ENCODE data around the gene PTPRT.

The PTPRT gene

GRCh38 chr20:42604998-42605956 is 584.4 kb downstream of the PTPRT start:
- no peak for DNase-seq

- no peak for DNase-seq
These were observed 586.1 kb downstream of the PTPRT start for GRCh38 chr20:42603655-42604054.

GRCh38 chr20:42598581-42598980 is 591.1 kb downstream of the PTPRT start:
- no peak for DNase-seq

GRCh38 chr20:42595625-42596024 is 594.1 kb downstream of the PTPRT start:
- no peak for DNase-seq

- no peak for DNase-seq
These were observed 595.0 kb downstream of the PTPRT start for GRCh38 chr20:42594659-42595058.

- DNase-seq: no peak
These were observed 595.7 kb downstream of the PTPRT start for GRCh38 chr20:42594011-42594410.

- DNase-seq: no peak
These were observed 599.6 kb downstream of the PTPRT start for GRCh38 chr20:42589976-42590639.

- DNase-seq: no peak
These were observed 600.9 kb downstream of the PTPRT start for GRCh38 chr20:42588847-42589246.

GRCh38 chr20:42587427-42587826 is 602.3 kb downstream of the PTPRT start:
- no peak for DNase-seq

GRCh38 chr20:42581311-42581710 is 608.4 kb downstream of the PTPRT start:
- DNase-seq: no peak

- no peak for DNase-seq
These were observed 613.5 kb downstream of the PTPRT start for GRCh38 chr20:42576167-42576566.

- no peak for DNase-seq
These were observed 617.2 kb downstream of the PTPRT start for GRCh38 chr20:42572320-42573016.

- no peak for DNase-seq
These were observed 622.3 kb downstream of the PTPRT start for GRCh38 chr20:42567409-42567808.

GRCh38 chr20:42565235-42565995 is 624.3 kb downstream of the PTPRT start:
- DNase-seq: no peak

GRCh38 chr20:42559665-42560064 is 630.0 kb downstream of the PTPRT start:
- DNase-seq: no peak

- DNase-seq: no peak
These were observed 633.1 kb downstream of the PTPRT start for GRCh38 chr20:42556575-42556974.

GRCh38 chr20:42553374-42553773 is 636.3 kb downstream of the PTPRT start:
- DNase-seq: no peak

- no peak for DNase-seq
These were observed 640.2 kb downstream of the PTPRT start for GRCh38 chr20:42549496-42549895.

- DNase-seq: no peak
These were observed 644.8 kb downstream of the PTPRT start for GRCh38 chr20:42544926-42545325.

- DNase-seq: no peak
These were observed 656.9 kb downstream of the PTPRT start for GRCh38 chr20:42532831-42533230.

- no peak for DNase-seq
These were observed 658.2 kb downstream of the PTPRT start for GRCh38 chr20:42531508-42531961.

GRCh38 chr20:42530855-42531448 is 658.8 kb downstream of the PTPRT start:
- no peak for DNase-seq
